Activated T-cell treated with anti-CD3 and anti-CD28 coated beads, Interleukin-2, amount 50 U/mL, for 4 hours (primary cell): ENCODE measurements around the gene MFAP3L. TPM values are rescaled to one million over a fixed set of nuclear protein-coding genes. Genes with fewer than 3 reads are reported as not detected.

Experiments used
- ATAC-seq, 2 donors: fragments of 200-7000 bp; cut with Tn5 transposase; one replicate each; pipeline ENCODE4 v1.10.0; 2021
- DNase-seq: peaks from one replicate; pipeline ENCODE4 v3.0.0-alpha.2; 2020
- H3K27me3 Mint-ChIP-seq: one replicate; pipeline ENCODE4 v1.8.0; 2021; ENCODE audit warnings: low read depth, mixed read lengths
- H3K36me3 Mint-ChIP-seq: one replicate; pipeline ENCODE4 v1.8.0; 2022; ENCODE audit warnings: mixed read lengths; ENCODE audit not compliant: insufficient read depth
- H3K4me1 Mint-ChIP-seq: one replicate; pipeline ENCODE4 v1.8.0; 2021; ENCODE audit warnings: low read depth, mixed read lengths
- H3K4me3 Mint-ChIP-seq: one replicate; pipeline ENCODE4 v1.8.0; 2021; ENCODE audit warnings: mild to moderate bottlenecking, moderate library complexity, mixed read lengths
- H3K9me3 Mint-ChIP-seq: one replicate; pipeline ENCODE4 v1.8.0; 2021; ENCODE audit warnings: mixed read lengths
- total RNA-seq, 3 donors: library from RNA; stranded (reverse); gene quantifications; one replicate each; pipeline ENCODE4 v1.2.1, GENCODE V29; 2021

Gene MFAP3L
- total RNA-seq, 3 donors from 2014 or later = 1.1 to 1.4 (median 1.4) TPM

DNA sequence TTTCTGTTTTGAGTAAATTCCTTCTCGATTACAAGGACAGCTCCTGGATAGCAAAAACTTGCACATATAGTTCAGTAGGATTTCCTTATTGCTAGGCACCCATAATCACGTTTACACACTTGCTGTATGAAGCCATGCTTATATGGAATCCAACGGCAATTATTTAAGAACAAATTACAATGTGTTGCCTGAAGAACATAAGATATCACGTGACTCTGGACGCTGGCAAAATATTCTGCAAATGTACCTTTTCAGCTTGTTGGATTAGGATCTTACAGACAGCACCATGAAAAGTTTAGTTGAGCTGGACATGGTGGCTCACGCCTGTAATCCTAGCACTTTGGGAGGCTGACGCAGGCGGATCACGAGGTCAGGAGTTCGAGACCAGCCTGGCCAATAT is 17.4 kb downstream of the MFAP3L start:
- Mint-ChIP-seq H3K4me1 (peaks cover 1% of the 10 kb centered on the region), H3K36me3 (no peaks in the 10 kb centered on the region), H3K9me3 (no peaks in the 10 kb centered on the region), H3K27me3 (peaks cover 6% of the 10 kb centered on the region), H3K4me3 (no peak overlapping the region)
- no peak for ATAC-seq
- DNase-seq = no peak

DNA sequence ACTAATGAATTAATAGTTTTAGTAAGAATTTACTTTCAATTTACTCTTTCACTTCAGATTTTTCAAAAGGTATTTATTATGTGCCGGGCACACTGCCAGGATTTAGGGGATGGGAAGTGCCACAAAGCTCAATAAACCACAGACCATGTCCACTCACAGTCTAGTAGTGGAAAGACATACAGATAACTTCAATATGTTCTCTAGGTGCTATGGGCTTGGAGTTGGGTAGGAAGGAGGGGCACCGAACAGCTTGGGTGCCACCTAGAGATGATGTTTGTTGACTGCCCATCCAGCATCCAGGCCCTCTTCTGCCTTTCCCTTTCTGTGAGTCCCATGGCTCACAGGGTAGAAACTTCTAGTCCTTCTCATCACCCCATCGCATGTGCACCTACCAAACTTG is 17.8 kb downstream of the MFAP3L start:
- Mint-ChIP-seq H3K4me3 (peak overlapping the region; percentile 6), H3K27me3 (peaks cover 6% of the 10 kb centered on the region), H3K4me1 (peaks cover 1% of the 10 kb centered on the region), H3K36me3 (no peaks in the 10 kb centered on the region), H3K9me3 (no peaks in the 10 kb centered on the region)
- DNase-seq (no peak), ATAC-seq (no peak)

DNA sequence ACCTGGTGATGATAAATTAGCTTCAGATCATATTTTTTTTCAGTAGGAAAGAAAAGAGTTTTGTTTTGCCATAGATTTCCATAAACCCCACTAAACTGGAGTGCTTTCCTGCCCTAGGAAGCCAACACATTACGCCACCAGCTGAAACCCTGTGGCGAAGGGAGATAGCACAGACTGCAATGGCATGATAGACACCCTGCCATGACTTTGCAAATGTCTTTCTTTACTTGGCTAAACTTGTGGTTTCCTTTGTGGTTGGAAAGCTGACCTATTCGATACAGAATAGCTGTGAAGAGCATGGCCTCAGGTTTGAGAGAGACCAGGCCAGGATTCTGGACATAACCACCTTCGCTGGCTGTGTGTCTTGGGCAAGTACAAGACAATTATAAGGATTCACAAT is 19.1 kb downstream of the MFAP3L start:
- H3K9me3 Mint-ChIP-seq = no peaks in the 10 kb centered on the region
- no peak overlapping the region for H3K4me3 Mint-ChIP-seq
- H3K4me1 Mint-ChIP-seq = peaks cover 1% of the 10 kb centered on the region
- ATAC-seq = no peak
- H3K36me3 Mint-ChIP-seq = no peaks in the 10 kb centered on the region
- DNase-seq = no peak
- peaks cover 6% of the 10 kb centered on the region for H3K27me3 Mint-ChIP-seq

DNA sequence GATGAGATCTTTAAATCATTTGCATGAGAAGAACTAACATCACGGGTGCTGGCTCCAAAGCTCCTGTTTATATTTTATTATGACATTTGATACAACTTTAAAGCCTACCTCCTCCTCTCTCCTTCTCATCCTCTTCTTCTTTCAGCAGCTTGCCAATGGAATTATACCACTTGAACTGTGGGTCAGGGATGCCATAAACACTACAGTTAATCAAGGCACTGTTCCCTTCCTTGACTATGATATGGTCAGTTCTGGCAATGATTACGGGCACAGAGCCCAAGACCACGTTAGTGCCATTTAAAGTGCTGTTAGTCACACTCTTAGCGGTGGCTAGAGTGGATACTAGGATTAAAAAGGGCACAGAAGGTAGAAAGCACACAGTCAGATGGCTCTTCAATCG is 20.7 kb downstream of the MFAP3L start:
- H3K4me3 Mint-ChIP-seq = no peak overlapping the region
- H3K9me3 Mint-ChIP-seq = no peaks in the 10 kb centered on the region
- peaks cover 1% of the 10 kb centered on the region for H3K4me1 Mint-ChIP-seq
- DNase-seq = no peak
- H3K36me3 Mint-ChIP-seq = no peaks in the 10 kb centered on the region
- peaks cover 6% of the 10 kb centered on the region for H3K27me3 Mint-ChIP-seq
- ATAC-seq = no peak

GRCh38 chr4:170004651-170005295 is 21.4 kb downstream of the MFAP3L start:
- Mint-ChIP-seq H3K36me3 (no peaks in the 10 kb centered on the region), H3K27me3 (peaks cover 6% of the 10 kb centered on the region), H3K4me1 (peaks cover 1% of the 10 kb centered on the region), H3K9me3 (no peaks in the 10 kb centered on the region), H3K4me3 (no peak overlapping the region)
- ATAC-seq (no peak), DNase-seq (no peak)

DNA sequence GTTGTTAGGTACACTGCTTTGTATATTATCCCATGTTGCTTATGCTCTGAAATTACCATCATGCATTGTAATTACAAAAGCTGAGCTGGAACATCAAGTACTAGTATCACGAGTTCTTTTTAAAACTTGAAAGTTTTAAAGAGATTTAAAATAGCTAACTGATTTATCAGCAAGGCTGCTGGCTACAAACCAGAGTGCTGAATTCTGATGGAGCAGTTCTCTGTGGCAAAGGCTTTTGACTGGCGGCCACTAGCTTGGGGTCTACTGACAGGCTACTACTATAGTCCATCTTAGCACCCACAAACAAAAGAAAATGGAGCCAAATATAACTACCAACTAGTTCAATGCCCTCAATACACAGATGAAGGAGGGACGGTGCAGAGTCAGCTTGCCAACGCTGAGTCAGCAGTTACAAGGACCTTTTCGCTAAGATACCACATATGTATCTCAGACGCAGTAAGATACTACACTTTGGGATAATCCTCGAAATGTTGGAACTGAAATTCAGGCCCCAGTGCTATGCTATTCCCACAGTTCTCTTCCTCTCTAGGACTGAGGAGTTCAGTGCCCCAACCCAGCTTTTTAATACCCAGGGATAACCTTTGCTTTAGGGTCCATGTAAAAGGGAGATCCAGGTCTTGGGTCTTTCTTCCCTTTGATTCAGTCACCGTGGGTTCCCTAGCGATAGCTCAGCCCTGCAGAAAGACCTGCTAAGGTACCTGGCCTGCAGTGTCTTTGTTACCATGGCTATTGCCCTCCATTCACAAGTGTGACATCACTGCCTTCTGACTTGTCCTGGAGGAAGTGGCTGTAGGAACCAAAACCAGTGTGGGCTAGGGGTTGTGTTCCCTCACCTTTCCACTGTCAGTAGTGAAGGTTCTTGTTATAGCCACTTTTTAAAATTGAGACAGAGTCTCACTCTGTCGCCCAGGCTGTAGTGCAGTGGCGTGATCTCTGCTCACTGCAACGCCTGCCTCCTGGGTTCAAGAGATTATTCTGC is 22.8 kb downstream of the MFAP3L start:
- Mint-ChIP-seq H3K4me3 (no peak overlapping the region), H3K27me3 (peaks cover 2% of the 10 kb centered on the region), H3K36me3 (no peaks in the 10 kb centered on the region), H3K9me3 (no peaks in the 10 kb centered on the region), H3K4me1 (peaks cover 1% of the 10 kb centered on the region)
- DNase-seq (no peak), ATAC-seq (no peak)

GRCh38 chr4:170001745-170002267 is 24.4 kb downstream of the MFAP3L start:
- H3K9me3 Mint-ChIP-seq = no peaks in the 10 kb centered on the region
- no peak overlapping the region for H3K4me3 Mint-ChIP-seq
- no peaks in the 10 kb centered on the region for H3K36me3 Mint-ChIP-seq
- ATAC-seq (no peak), DNase-seq (no peak)
- H3K4me1 Mint-ChIP-seq = no peaks in the 10 kb centered on the region
- H3K27me3 Mint-ChIP-seq = peaks cover 2% of the 10 kb centered on the region

DNA sequence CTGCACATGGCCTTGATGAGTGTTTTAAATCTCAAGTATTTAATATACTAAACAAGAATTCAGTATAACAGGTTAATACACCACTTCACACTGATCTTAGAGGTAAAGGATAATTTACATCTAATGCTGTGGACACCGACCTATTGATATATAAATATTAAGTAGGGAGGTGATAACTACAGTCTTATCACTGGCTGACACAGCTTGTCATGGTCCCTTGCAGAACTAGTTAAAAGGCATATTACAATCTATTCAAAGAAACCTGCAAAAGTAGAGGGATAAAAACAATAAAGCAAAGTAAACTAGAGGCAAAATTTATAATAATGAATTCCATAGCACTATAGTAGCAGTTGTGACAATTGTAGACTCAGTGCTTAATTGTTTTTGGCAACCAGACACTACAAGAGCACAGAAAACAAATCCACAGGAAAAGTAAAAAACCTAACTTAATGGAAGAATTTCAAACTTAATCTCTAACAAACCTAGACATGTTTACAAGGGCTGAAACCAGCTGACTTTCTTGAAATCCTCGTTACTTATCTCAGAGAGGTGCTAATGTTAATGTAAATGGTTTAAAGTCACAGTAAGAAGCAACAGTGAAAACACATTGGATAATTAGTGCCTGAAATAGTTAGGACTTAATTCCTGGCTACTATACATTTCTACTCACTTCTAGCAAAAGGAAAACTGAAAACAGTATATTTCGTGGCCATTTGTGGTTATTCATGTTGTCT is 25.0 kb downstream of the MFAP3L start:
- no peaks in the 10 kb centered on the region for H3K27me3 Mint-ChIP-seq
- no peaks in the 10 kb centered on the region for H3K4me1 Mint-ChIP-seq
- no peaks in the 10 kb centered on the region for H3K9me3 Mint-ChIP-seq
- ATAC-seq (no peak), DNase-seq (no peak)
- no peak overlapping the region for H3K4me3 Mint-ChIP-seq
- no peaks in the 10 kb centered on the region for H3K36me3 Mint-ChIP-seq

GRCh38 chr4:169999923-170000322 is 26.3 kb downstream of the MFAP3L start:
- H3K9me3 Mint-ChIP-seq = no peaks in the 10 kb centered on the region
- no peaks in the 10 kb centered on the region for H3K4me1 Mint-ChIP-seq
- no peak for ATAC-seq
- no peak for DNase-seq
- H3K36me3 Mint-ChIP-seq = no peaks in the 10 kb centered on the region
- no peak overlapping the region for H3K4me3 Mint-ChIP-seq
- no peaks in the 10 kb centered on the region for H3K27me3 Mint-ChIP-seq

GRCh38 chr4:169998981-169999380 is 27.2 kb downstream of the MFAP3L start:
- H3K4me3 Mint-ChIP-seq = no peak overlapping the region
- H3K4me1 Mint-ChIP-seq = no peaks in the 10 kb centered on the region
- H3K9me3 Mint-ChIP-seq = no peaks in the 10 kb centered on the region
- ATAC-seq (no peak), DNase-seq (no peak)
- no peaks in the 10 kb centered on the region for H3K36me3 Mint-ChIP-seq
- H3K27me3 Mint-ChIP-seq = peaks cover under 1% of the 10 kb centered on the region

GRCh38 chr4:169996379-169997240 is 29.6 kb downstream of the MFAP3L start:
- Mint-ChIP-seq H3K36me3 (no peaks in the 10 kb centered on the region), H3K4me3 (no peak overlapping the region), H3K4me1 (no peaks in the 10 kb centered on the region), H3K27me3 (peaks cover 3% of the 10 kb centered on the region), H3K9me3 (no peaks in the 10 kb centered on the region)
- no peak for DNase-seq
- ATAC-seq = no peak

DNA sequence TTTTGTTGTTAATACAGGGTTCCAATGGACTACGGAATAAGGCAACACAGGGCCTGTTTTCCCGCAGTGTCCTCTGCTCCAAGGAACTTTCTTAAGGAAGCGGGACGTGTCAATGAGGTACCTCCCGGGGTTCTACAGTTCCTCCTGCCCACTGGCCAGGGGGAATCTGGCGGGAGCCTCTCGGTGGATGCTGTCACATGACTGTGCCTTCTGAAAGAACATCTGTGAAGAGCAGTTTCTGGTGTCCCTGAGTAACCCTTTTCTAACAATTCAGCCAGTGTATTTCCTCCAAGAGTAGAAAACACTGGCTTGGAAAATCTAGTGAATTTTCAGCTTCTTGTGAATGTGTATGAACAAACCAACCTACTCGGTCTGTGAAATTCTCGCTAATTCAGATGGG is 32.7 kb downstream of the MFAP3L start:
- H3K27me3 Mint-ChIP-seq = peaks cover 3% of the 10 kb centered on the region
- no peaks in the 10 kb centered on the region for H3K9me3 Mint-ChIP-seq
- H3K36me3 Mint-ChIP-seq = no peaks in the 10 kb centered on the region
- no peaks in the 10 kb centered on the region for H3K4me1 Mint-ChIP-seq
- no peak overlapping the region for H3K4me3 Mint-ChIP-seq
- DNase-seq (no peak), ATAC-seq (no peak)

- Mint-ChIP-seq H3K4me3 (no peak overlapping the region), H3K36me3 (no peaks in the 10 kb centered on the region), H3K9me3 (no peaks in the 10 kb centered on the region), H3K27me3 (no peaks in the 10 kb centered on the region), H3K4me1 (no peaks in the 10 kb centered on the region)
- DNase-seq (no peak), ATAC-seq (no peak)
Measured at GRCh38 chr4:169988252-169988651, 37.9 kb downstream of the MFAP3L start.
